HCT116 (cell line): ENCODE data around the gene ASPRV1. TPM values are rescaled to one million over a fixed set of nuclear protein-coding genes. Genes with fewer than 3 reads are reported as not detected.

Experiments
- ATAC-seq: fragments of 200-7000 bp; cut with Tn5 transposase; 2 replicates; pipeline ENCODE4 v1.9.1; 2020; ENCODE audit warnings: mild to moderate bottlenecking, moderate library complexity
- BruUV-seq: library from RNA; stranded (reverse); fragments of 400-500 nt; replicated peaks from 2 replicates; lab custom pipeline; 2021; lab: Mats Ljungman, UMichigan
- CTCF ChIA-PET: fragments of 300-600 bp; sonication (Branson Sonifier 250); formaldehyde crosslinking; loops from one replicate; lab custom pipeline; 2021; ENCODE audit warnings: antibody characterized with exemption; lab: Charles Lee
- POLR2A ChIA-PET: fragments of 300-600, 350-600 bp; sonication (Branson Sonifier 250); formaldehyde crosslinking; loops from one replicate; lab custom pipeline; 2021; ENCODE audit warnings: antibody characterized with exemption; lab: Charles Lee
- RAD21 ChIA-PET, 2 experiments: fragments of 300-600 bp; sonication (Branson Sonifier 250); formaldehyde crosslinking; loops; one replicate each; lab custom pipeline; 2023; ENCODE audit warnings: low total read pairs in 2 of 2; ENCODE audit not compliant: uncharacterized antibody in 2 of 2, unreplicated experiment in 2 of 2, low non-redundant PET in 1 of 2; lab: Charles Lee
- DNase-seq: peaks from one replicate; pipeline ENCODE4 v3.0.0-alpha.2; 2010; ENCODE audit warnings: low read depth, low spot score
- H2AFZ ChIP-seq: fragments of 200-600 bp; shearing (Covaris generic), sonication (generic); 2 replicates; pipeline ENCODE4 v1.6.1; 2017; ENCODE audit warnings: low read depth, mixed run types, mixed read lengths, antibody characterized with exemption, low read length; ENCODE audit not compliant: poor library complexity, severe bottlenecking
- H3K27ac ChIP-seq: 2 replicates; pipeline ENCODE4 v1.5.1; 2012; ENCODE audit warnings: low read depth, low read length
- H3K27me3 ChIP-seq: fragments of 200-600 bp; sonication (generic); 2 replicates; pipeline ENCODE4 v1.6.1; 2016; ENCODE audit warnings: mixed run types, low read length, mixed read lengths; ENCODE audit not compliant: insufficient read depth
- H3K36me3 ChIP-seq, 2 experiments: fragments of 200-500 bp in 1 of 2; fragments of 200-600 bp in 1 of 2; sonication (Bioruptor generic) in 1 of 2; sonication (generic) in 1 of 2; 2 replicates each; pipeline versions ENCODE4 v1.5.1 to v1.6.1; 2014 to 2016; ENCODE audit warnings: low read length in 2 of 2, inconsistent platforms in 1 of 2, mixed read lengths in 1 of 2, mixed run types in 1 of 2; ENCODE audit not compliant: insufficient read depth in 2 of 2, control insufficient read depth in 1 of 2
- H3K4me1 ChIP-seq, 2 experiments: fragments of 200-600 bp in 1 of 2; sonication (generic) in 1 of 2; 2 replicates each; pipeline versions ENCODE4 v1.5.1 to v1.6.1; 2012 to 2017; ENCODE audit warnings: low read length in 2 of 2, inconsistent platforms in 1 of 2, mild to moderate bottlenecking in 1 of 2, mixed read lengths in 1 of 2, mixed run types in 1 of 2, moderate library complexity in 1 of 2; ENCODE audit not compliant: insufficient read depth in 2 of 2, control insufficient read depth in 1 of 2
- H3K4me2 ChIP-seq: fragments of 200-600 bp; sonication (generic); 2 replicates; pipeline ENCODE4 v1.6.1; 2017; ENCODE audit warnings: mixed run types, low read length, mixed read lengths
- H3K4me3 ChIP-seq, 2 experiments: fragments of 200-600 bp in 1 of 2; sonication (generic) in 1 of 2; replicated peaks in 1 of 2; 2 replicates each; pipeline ENCODE4 v1.5.1; 2011 to 2016; ENCODE audit warnings: low read length in 2 of 2, control low read depth in 1 of 2, low read depth in 1 of 2, mild to moderate bottlenecking in 1 of 2, mixed read lengths in 1 of 2, mixed run types in 1 of 2
- H3K79me2 ChIP-seq: fragments of 200-600 bp; sonication (generic); 2 replicates; pipeline ENCODE4 v1.6.1; 2017; ENCODE audit warnings: mild to moderate bottlenecking, mixed run types, low read length, moderate library complexity, mixed read lengths; ENCODE audit not compliant: insufficient read depth
- H3K9ac ChIP-seq: fragments of 200-600 bp; sonication (generic); 2 replicates; pipeline ENCODE4 v1.6.1; 2016; ENCODE audit warnings: low read length, mixed read lengths
- H3K9me2 ChIP-seq: fragments of 200-600 bp; sonication (generic), shearing (Covaris generic); 2 replicates; pipeline ENCODE4 v1.6.1; 2017; ENCODE audit warnings: mixed run types, mild to moderate bottlenecking, moderate library complexity; ENCODE audit not compliant: insufficient read depth
- H3K9me3 ChIP-seq, 2 experiments: fragments of 200-500 bp in 1 of 2; fragments of 200-600 bp in 1 of 2; sonication (Bioruptor generic) in 1 of 2; sonication (generic) in 1 of 2; 2 replicates each; pipeline ENCODE4 v1.6.1; 2014 to 2017; ENCODE audit warnings: low read length in 2 of 2, mixed read lengths in 2 of 2, inconsistent platforms in 1 of 2, low read depth in 1 of 2, mild to moderate bottlenecking in 1 of 2, mixed run types in 1 of 2, moderate library complexity in 1 of 2; ENCODE audit not compliant: control insufficient read depth in 1 of 2, insufficient read depth in 1 of 2
- H4K20me1 ChIP-seq: fragments of 200-600 bp; sonication (generic), shearing (Covaris generic); 2 replicates; pipeline ENCODE4 v1.6.1; 2017; ENCODE audit warnings: mixed run types, mild to moderate bottlenecking, moderate library complexity; ENCODE audit not compliant: insufficient read depth
- CBX3 ChIP-seq: IDR thresholded peaks from 2 replicates; pipeline ENCODE4 v1.6.1; 2012; ENCODE audit warnings: low read depth
- EGR1 ChIP-seq: IDR thresholded peaks from 2 replicates; pipeline ENCODE4 v1.6.1; 2012; ENCODE audit warnings: low read depth
- FOSL1 ChIP-seq: IDR thresholded peaks from 2 replicates; pipeline ENCODE4 v1.6.1; 2012; ENCODE audit warnings: low read depth
- MAX ChIP-seq: IDR thresholded peaks from 2 replicates; pipeline ENCODE4 v1.6.1; 2012
- POLR2A ChIP-seq: IDR thresholded peaks from 2 replicates; pipeline ENCODE4 v1.7.0; 2011; ENCODE audit warnings: borderline replicate concordance; ENCODE audit not compliant: insufficient read depth, insufficient read length; ENCODE audit errors: extremely low read depth
- SP1 ChIP-seq: IDR thresholded peaks from 2 replicates; pipeline ENCODE4 v1.6.1; 2012; ENCODE audit warnings: low read depth
- TCF7L2 ChIP-seq: IDR thresholded peaks from 2 replicates; pipeline ENCODE4 v1.7.0; 2011; ENCODE audit warnings: borderline replicate concordance, inconsistent platforms; ENCODE audit not compliant: insufficient read depth, insufficient read length; ENCODE audit errors: extremely low read depth
- YY1 ChIP-seq: IDR thresholded peaks from 2 replicates; pipeline ENCODE4 v1.6.1; 2011; ENCODE audit warnings: low read length, low read depth, moderate library complexity, mild to moderate bottlenecking; ENCODE audit not compliant: insufficient replicate concordance; ENCODE audit errors: extremely low read depth
- ZBTB33 ChIP-seq: IDR thresholded peaks from 2 replicates; pipeline ENCODE4 v1.6.1; 2011; ENCODE audit warnings: mild to moderate bottlenecking, low read length, moderate library complexity; ENCODE audit not compliant: insufficient replicate concordance; ENCODE audit errors: extremely low read depth
- intact Hi-C: fragments of 100-400 bp; cut with micrococcal nuclease; formaldehyde crosslinking; loops from 2 replicates; pipeline ENCODE4 v1.10.0; 2022
- total RNA-seq: library from RNA; stranded (reverse); gene quantifications from one replicate; pipeline ENCODE4 v1.2.1, GENCODE V29; 2021; ENCODE audit not compliant: unreplicated experiment
- TF ChIP-seq, protein P1 (sequence below), 3 experiments: fragments of 200-600 bp in 1 of 3; sonication (generic) in 1 of 3; IDR thresholded peaks in 2 of 3; conservative IDR thresholded peaks in 1 of 3; 2 replicates each; pipeline ENCODE4 v1.5.1; 2012 to 2017; ENCODE audit warnings: low read depth in 2 of 3, low read length in 2 of 3, antibody characterized with exemption in 1 of 3, borderline replicate concordance in 1 of 3, control low read depth in 1 of 3, mild to moderate bottlenecking in 1 of 3, mixed read lengths in 1 of 3, mixed run types in 1 of 3, moderate library complexity in 1 of 3; ENCODE audit not compliant: insufficient read depth in 1 of 3
- TF ChIP-seq, protein P2 (sequence below): IDR thresholded peaks from 2 replicates; pipeline ENCODE4 v1.6.1; 2012; ENCODE audit warnings: low read depth

Gene ASPRV1
- total RNA-seq, 1 experiment from 2014 or later = 1.1 TPM

DNA sequence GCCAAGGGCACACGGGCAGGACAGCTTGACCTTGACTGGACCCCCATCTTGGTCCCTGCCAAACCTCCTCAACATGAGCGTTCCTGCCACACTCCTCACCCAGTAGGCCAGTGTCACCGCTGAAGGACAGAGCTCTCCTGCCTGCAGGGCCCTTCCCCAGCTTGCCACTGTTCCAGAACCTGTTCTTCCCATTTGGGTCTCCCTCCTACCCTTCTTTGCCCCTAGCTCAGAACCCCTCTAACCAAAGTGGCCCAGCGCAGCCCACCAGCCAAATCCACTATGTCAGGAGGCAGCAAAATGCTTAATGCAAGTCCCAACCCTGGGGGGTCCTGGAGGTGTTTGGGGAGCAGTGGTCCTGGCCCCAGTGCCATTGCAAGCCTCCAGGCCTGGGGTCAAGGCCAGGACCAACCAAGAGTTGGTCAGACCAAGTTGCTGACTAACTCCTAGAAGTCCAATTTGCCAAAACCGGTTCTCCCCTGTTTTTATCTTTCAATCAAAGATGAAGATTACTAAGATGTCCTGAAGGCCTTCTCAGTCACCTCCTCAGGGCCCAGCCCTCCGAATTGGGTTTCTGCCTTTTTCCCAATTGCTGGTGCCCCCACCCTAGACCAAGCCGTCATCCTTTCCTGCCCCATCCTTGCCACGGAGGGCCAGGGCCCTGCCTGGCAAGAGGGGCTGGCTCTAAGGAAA is 4.5 kb upstream of the ASPRV1 start:
- BruUV-seq = no TSS peak
- no peak for TF ChIP-seq YY1
- no peaks in the 10 kb centered on the region for H4K20me1 ChIP-seq
- DNase-seq = no peak
- no peak overlapping the region for H2AFZ ChIP-seq
- H3K9me3 ChIP-seq = no peaks in the 10 kb centered on the region
- POLR2A ChIA-PET = no interaction called here
- H3K36me3 ChIP-seq = no peaks in the 10 kb centered on the region
- no peak overlapping the region for H3K4me2 ChIP-seq
- H3K9me2 ChIP-seq = no peaks in the 10 kb centered on the region
- ATAC-seq = no peak
- no peaks in the 10 kb centered on the region for H3K79me2 ChIP-seq
- no peaks in the 10 kb centered on the region for H3K27me3 ChIP-seq
- intact Hi-C loops = no loop called here
- H3K4me1 ChIP-seq = no peaks in the 10 kb centered on the region
- no peak overlapping the region for H3K4me3 ChIP-seq
- no peak overlapping the region for H3K27ac ChIP-seq
- RAD21 ChIA-PET = no interaction called here
- CTCF ChIA-PET = no interaction called here
- no peak overlapping the region for H3K9ac ChIP-seq

- Histone ChIP-seq H3K9me3 (no peaks in the 10 kb centered on the region), H3K27ac (no peak overlapping the region), H3K4me3 (no peak overlapping the region), H3K4me2 (no peak overlapping the region), H3K9ac (no peak overlapping the region), H3K36me3 (no peaks in the 10 kb centered on the region), H3K4me1 (no peaks in the 10 kb centered on the region), H3K27me3 (no peaks in the 10 kb centered on the region), H3K79me2 (no peaks in the 10 kb centered on the region), H3K9me2 (no peaks in the 10 kb centered on the region), H4K20me1 (no peaks in the 10 kb centered on the region), H2AFZ (no peak overlapping the region)
- ChIA-PET CTCF (no interaction called here), RAD21 (no interaction called here), POLR2A (no interaction called here)
- no TSS peak for BruUV-seq
- ATAC-seq (no peak), DNase-seq (no peak)
- no peak for TF ChIP-seq SP1
- no peak for TF ChIP-seq POLR2A
- no peak for TF ChIP-seq FOSL1
- no peak for TF ChIP-seq TCF7L2
- TF ChIP-seq, protein P1, sequence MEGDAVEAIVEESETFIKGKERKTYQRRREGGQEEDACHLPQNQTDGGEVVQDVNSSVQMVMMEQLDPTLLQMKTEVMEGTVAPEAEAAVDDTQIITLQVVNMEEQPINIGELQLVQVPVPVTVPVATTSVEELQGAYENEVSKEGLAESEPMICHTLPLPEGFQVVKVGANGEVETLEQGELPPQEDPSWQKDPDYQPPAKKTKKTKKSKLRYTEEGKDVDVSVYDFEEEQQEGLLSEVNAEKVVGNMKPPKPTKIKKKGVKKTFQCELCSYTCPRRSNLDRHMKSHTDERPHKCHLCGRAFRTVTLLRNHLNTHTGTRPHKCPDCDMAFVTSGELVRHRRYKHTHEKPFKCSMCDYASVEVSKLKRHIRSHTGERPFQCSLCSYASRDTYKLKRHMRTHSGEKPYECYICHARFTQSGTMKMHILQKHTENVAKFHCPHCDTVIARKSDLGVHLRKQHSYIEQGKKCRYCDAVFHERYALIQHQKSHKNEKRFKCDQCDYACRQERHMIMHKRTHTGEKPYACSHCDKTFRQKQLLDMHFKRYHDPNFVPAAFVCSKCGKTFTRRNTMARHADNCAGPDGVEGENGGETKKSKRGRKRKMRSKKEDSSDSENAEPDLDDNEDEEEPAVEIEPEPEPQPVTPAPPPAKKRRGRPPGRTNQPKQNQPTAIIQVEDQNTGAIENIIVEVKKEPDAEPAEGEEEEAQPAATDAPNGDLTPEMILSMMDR (IDR thresholded peaks at IDR 0.05 in 2 of 3, conservative IDR thresholded peaks at IDR 0.05 in 1 of 3; ENCODE audit: borderline replicate concordance in 1 of 3, insufficient read depth in 1 of 3, low read depth in 2 of 3, low read length in 2 of 3) = no peak
- TF ChIP-seq CBX3 = no peak
- no peak for TF ChIP-seq EGR1
- TF ChIP-seq, protein P2, sequence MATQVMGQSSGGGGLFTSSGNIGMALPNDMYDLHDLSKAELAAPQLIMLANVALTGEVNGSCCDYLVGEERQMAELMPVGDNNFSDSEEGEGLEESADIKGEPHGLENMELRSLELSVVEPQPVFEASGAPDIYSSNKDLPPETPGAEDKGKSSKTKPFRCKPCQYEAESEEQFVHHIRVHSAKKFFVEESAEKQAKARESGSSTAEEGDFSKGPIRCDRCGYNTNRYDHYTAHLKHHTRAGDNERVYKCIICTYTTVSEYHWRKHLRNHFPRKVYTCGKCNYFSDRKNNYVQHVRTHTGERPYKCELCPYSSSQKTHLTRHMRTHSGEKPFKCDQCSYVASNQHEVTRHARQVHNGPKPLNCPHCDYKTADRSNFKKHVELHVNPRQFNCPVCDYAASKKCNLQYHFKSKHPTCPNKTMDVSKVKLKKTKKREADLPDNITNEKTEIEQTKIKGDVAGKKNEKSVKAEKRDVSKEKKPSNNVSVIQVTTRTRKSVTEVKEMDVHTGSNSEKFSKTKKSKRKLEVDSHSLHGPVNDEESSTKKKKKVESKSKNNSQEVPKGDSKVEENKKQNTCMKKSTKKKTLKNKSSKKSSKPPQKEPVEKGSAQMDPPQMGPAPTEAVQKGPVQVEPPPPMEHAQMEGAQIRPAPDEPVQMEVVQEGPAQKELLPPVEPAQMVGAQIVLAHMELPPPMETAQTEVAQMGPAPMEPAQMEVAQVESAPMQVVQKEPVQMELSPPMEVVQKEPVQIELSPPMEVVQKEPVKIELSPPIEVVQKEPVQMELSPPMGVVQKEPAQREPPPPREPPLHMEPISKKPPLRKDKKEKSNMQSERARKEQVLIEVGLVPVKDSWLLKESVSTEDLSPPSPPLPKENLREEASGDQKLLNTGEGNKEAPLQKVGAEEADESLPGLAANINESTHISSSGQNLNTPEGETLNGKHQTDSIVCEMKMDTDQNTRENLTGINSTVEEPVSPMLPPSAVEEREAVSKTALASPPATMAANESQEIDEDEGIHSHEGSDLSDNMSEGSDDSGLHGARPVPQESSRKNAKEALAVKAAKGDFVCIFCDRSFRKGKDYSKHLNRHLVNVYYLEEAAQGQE = no peak
- TF ChIP-seq MAX = no peak
- TF ChIP-seq ZBTB33 = no peak
- intact Hi-C loops = no loop called here
Measured at GRCh38 chr2:69964353-69964841, 3.0 kb upstream of the ASPRV1 start.
